HepG2 (cell line): ENCODE data around the gene SH3D21. TPM values are rescaled to one million over a fixed set of nuclear protein-coding genes. Genes with fewer than 3 reads are reported as not detected.

Experiments used
- DPF2 ChIP-seq: sonication (generic); formaldehyde crosslinking; IDR thresholded peaks from 2 replicates; pipeline ENCODE4 v1.4.0; 2020; ENCODE audit warnings: mild to moderate bottlenecking, low read depth, missing genetic modification reagents, borderline replicate concordance
- ELF3 ChIP-seq: IDR thresholded peaks from 2 replicates; pipeline ENCODE4 v1.6.1; 2016; ENCODE audit warnings: missing genetic modification reagents, missing compliant biosample characterization
- ETV5 ChIP-seq: IDR thresholded peaks from 2 replicates; pipeline ENCODE4 v1.6.1; 2018; ENCODE audit warnings: missing biosample characterization, missing genetic modification reagents, inconsistent platforms, borderline replicate concordance
- EZH2 ChIP-seq: conservative IDR thresholded peaks from 2 replicates; pipeline ENCODE4 v1.6.1; 2012; ENCODE audit warnings: mild to moderate bottlenecking, low read depth, low read length, moderate library complexity
- HIC2 ChIP-seq: sonication (generic); formaldehyde crosslinking; IDR thresholded peaks from 2 replicates; pipeline ENCODE4 v1.9.0; 2022; ENCODE audit warnings: low read depth, missing genetic modification reagents
- HNRNPK ChIP-seq: fragments of 200-400 bp; formaldehyde crosslinking; IDR thresholded peaks from 2 replicates; pipeline ENCODE4 v1.6.1; 2018; ENCODE audit warnings: low read length, low read depth, moderate library complexity, mild to moderate bottlenecking; ENCODE audit not compliant: poor library complexity, severe bottlenecking
- IRX3 ChIP-seq: sonication (generic); formaldehyde crosslinking; IDR thresholded peaks from 2 replicates; pipeline ENCODE4 v1.8.1; 2023; ENCODE audit warnings: mild to moderate bottlenecking, low read depth, missing genetic modification reagents, borderline replicate concordance
- KAT8 ChIP-seq: IDR thresholded peaks from 2 replicates; pipeline ENCODE4 v1.6.1; 2016; ENCODE audit warnings: missing genetic modification reagents, missing compliant biosample characterization
- KLF11 ChIP-seq: IDR thresholded peaks from 2 replicates; pipeline ENCODE4 v1.6.1; 2016; ENCODE audit warnings: missing compliant biosample characterization
- MXD3 ChIP-seq: IDR thresholded peaks from 2 replicates; pipeline ENCODE4 v1.6.1; 2016; ENCODE audit warnings: mild to moderate bottlenecking, missing biosample characterization, missing genetic modification reagents
- NFIB ChIP-seq: sonication (generic); formaldehyde crosslinking; IDR thresholded peaks from 2 replicates; pipeline ENCODE4 v1.9.0; 2021; ENCODE audit warnings: missing genetic modification reagents, mild to moderate bottlenecking, borderline replicate concordance
- SMAD1 ChIP-seq: sonication (generic); formaldehyde crosslinking; IDR thresholded peaks from 2 replicates; pipeline ENCODE4 v1.4.0; 2020; ENCODE audit warnings: missing genetic modification reagents, low read depth, mild to moderate bottlenecking, borderline replicate concordance
- TAF15 ChIP-seq: fragments of 200-400 bp; formaldehyde crosslinking; IDR thresholded peaks from one replicate; pipeline ENCODE4 v1.6.1; 2018; ENCODE audit warnings: mild to moderate bottlenecking, low read depth, low read length; ENCODE audit not compliant: poor library complexity, severe bottlenecking
- THAP9 ChIP-seq: sonication (generic); formaldehyde crosslinking; IDR thresholded peaks from 2 replicates; pipeline ENCODE4; 2020; ENCODE audit warnings: missing genetic modification reagents, mild to moderate bottlenecking, borderline replicate concordance
- ZBTB25 ChIP-seq: IDR thresholded peaks from 2 replicates; pipeline ENCODE4 v1.6.1; 2018; ENCODE audit warnings: missing genetic modification reagents
- ZNF3 ChIP-seq: IDR thresholded peaks from 2 replicates; pipeline ENCODE4 v1.7.0; 2017; ENCODE audit warnings: inconsistent platforms
- ZNF687 ChIP-seq: sonication (generic); formaldehyde crosslinking; IDR thresholded peaks from 2 replicates; pipeline ENCODE4 v1.5.1; 2020; ENCODE audit warnings: mild to moderate bottlenecking, missing genetic modification reagents, moderate library complexity
- ZNF766 ChIP-seq: sonication (generic); formaldehyde crosslinking; IDR thresholded peaks from 2 replicates; pipeline ENCODE4 v1.5.0; 2020; ENCODE audit warnings: missing genetic modification reagents, borderline replicate concordance
- polyA plus RNA-seq, 8 experiments: library from polyadenylated mRNA; depleted of rRNA in 3 of 8; stranded (reverse) in 7 of 8; unstranded in 1 of 8; fragments of >200 nt; fragmentation: Illumina TruSeq in 4 of 8; extraction: Trizol in 4 of 8; gene quantifications; 2 replicates each; pipeline versions ENCODE4 v1.2.1 to v1.2.3, GENCODE V29; 2011 to 2016; ENCODE audit warnings: low read depth in 4 of 8, missing spikeins in 1 of 8, mixed read lengths in 1 of 8; ENCODE audit not compliant: insufficient read depth in 1 of 8
- total RNA-seq, 5 experiments: library from RNA; depleted of rRNA; stranded (reverse); fragments of >200 nt; fragmentation: Illumina TruSeq; extraction: Trizol; gene quantifications; 2 replicates each; pipeline ENCODE4 v1.2.3, GENCODE V29; 2016; ENCODE audit warnings: low read depth in 1 of 5

SH3D21 gene
- total and polyA plus RNA-seq, 2 of the 13 experiments (the other 11 are each of a cell fraction or from before 2014, with no cell fraction given), result 5.1 to 8.6 TPM

GRCh38 chr1:36369061-36369861 lies 63.1 kb downstream of the SH3D21 start (continued):
- no peak for TF ChIP-seq THAP9 (CRISPR knock-in tag)
- TF ChIP-seq KAT8 (CRISPR knock-in tag), result 0 out of 2 replicates have a peak, but pooled peaks have one; percentile 25
- no peak for TF ChIP-seq HIC2 (CRISPR knock-in tag)
- TF ChIP-seq ELF3 (CRISPR knock-in tag), result 0 out of 2 replicates have a peak, but pooled peaks have one; percentile 21
- TF ChIP-seq SMAD1, result no peak
- no peak for TF ChIP-seq ZNF766 (CRISPR knock-in tag)
- TF ChIP-seq ETV5, result peak; percentile 20; the same call in 1 of the 2 replicates
- TF ChIP-seq NFIB, result no peak
- no peak for TF ChIP-seq DPF2 (CRISPR knock-in tag)
- TF ChIP-seq ZNF3, result no peak
- TF ChIP-seq MXD3 (CRISPR knock-in tag), result no peak
- no peak for TF ChIP-seq HNRNPK
- no peak for TF ChIP-seq ZBTB25
- TF ChIP-seq KLF11 (CRISPR knock-in tag), result no peak
- TF ChIP-seq TAF15, result no peak
- TF ChIP-seq ZNF687 (CRISPR knock-in tag), result peak; percentile 42
- no peak for TF ChIP-seq EZH2
- TF ChIP-seq IRX3 (CRISPR knock-in tag), result no peak
